HEK293 (cell line): ENCODE data around the gene DTNA.

Source experiments
- CTCF ChIA-PET: fragments of 350-600 bp; formaldehyde crosslinking; extraction: SDS; loops from one replicate; lab custom pipeline; 2021; ENCODE audit warnings: antibody characterized with exemption; lab: Yijun Ruan, JAX
- POLR2A ChIA-PET: fragments of 300-600 bp; formaldehyde crosslinking; extraction: SDS; loops from one replicate; lab custom pipeline; 2020; ENCODE audit warnings: antibody characterized with exemption, inconsistent platforms; lab: Yijun Ruan, JAX
- H3K27ac ChIP-seq: fragments of 200-500 bp; sonication (Bioruptor generic); 2 replicates; pipeline ENCODE4 v1.5.1; 2014; ENCODE audit warnings: low read depth, low read length, control low read depth, inconsistent platforms; ENCODE audit errors: extremely low read depth
- H3K36me3 ChIP-seq, 2 experiments: fragments of 200-500 bp in 1 of 2; sonication (Bioruptor generic) in 1 of 2; 1 replicate in 1 of 2; 2 replicates in 1 of 2; pipeline ENCODE4 v1.5.1; 2014 to 2017; ENCODE audit warnings: inconsistent platforms in 2 of 2, low read length in 2 of 2; ENCODE audit not compliant: control insufficient read depth in 2 of 2, insufficient read depth in 1 of 2
- H3K4me1 ChIP-seq: fragments of 200-500 bp; sonication (Bioruptor generic); 2 replicates; pipeline ENCODE4 v1.5.1; 2014; ENCODE audit warnings: mild to moderate bottlenecking, low read length, inconsistent platforms; ENCODE audit not compliant: control insufficient read depth, insufficient read depth
- H3K4me3 ChIP-seq: 2 replicates; pipeline ENCODE4 v1.5.1; 2011; ENCODE audit warnings: low read depth, mild to moderate bottlenecking, control low read depth, low read length, moderate library complexity
- H3K9me3 ChIP-seq: fragments of 200-500 bp; sonication (Bioruptor generic); 2 replicates; pipeline ENCODE4 v1.5.1; 2014; ENCODE audit warnings: low read depth, low read length, inconsistent platforms; ENCODE audit not compliant: control insufficient read depth, insufficient read depth
- KLF1 ChIP-seq: fragments of 450-650 bp; formaldehyde crosslinking; IDR thresholded peaks from 2 replicates; pipeline ENCODE4 v1.5.1; 2016; ENCODE audit warnings: missing biosample characterization, missing genetic modification characterization
- REPIN1 ChIP-seq: fragments of 450-650 bp; formaldehyde crosslinking; IDR thresholded peaks from 2 replicates; pipeline ENCODE4 v1.5.1; 2017; ENCODE audit warnings: missing biosample characterization, missing genetic modification characterization, low read depth
- SCRT2 ChIP-seq: fragments of 450-650 bp; formaldehyde crosslinking; IDR thresholded peaks from 2 replicates; pipeline ENCODE4 v1.5.1; 2016; ENCODE audit warnings: missing biosample characterization, missing genetic modification characterization
- SP7 ChIP-seq: fragments of 450-650 bp; formaldehyde crosslinking; IDR thresholded peaks from 2 replicates; pipeline ENCODE4 v1.5.1; 2016; ENCODE audit warnings: missing biosample characterization, missing genetic modification characterization
- ZBTB49 ChIP-seq: fragments of 450-650 bp; formaldehyde crosslinking; IDR thresholded peaks from 2 replicates; pipeline ENCODE4 v1.5.1; 2016; ENCODE audit warnings: missing biosample characterization, missing genetic modification characterization, low read depth
- ZFP69B ChIP-seq: fragments of 450-650 bp; formaldehyde crosslinking; IDR thresholded peaks from 2 replicates; pipeline ENCODE4 v1.5.1; 2016; ENCODE audit warnings: missing biosample characterization, missing genetic modification characterization
- ZIC2 ChIP-seq: fragments of 450-650 bp; formaldehyde crosslinking; IDR thresholded peaks from 2 replicates; pipeline ENCODE4 v1.5.1; 2016; ENCODE audit warnings: missing biosample characterization, missing genetic modification characterization
- ZNF18 ChIP-seq: fragments of 450-650 bp; formaldehyde crosslinking; IDR thresholded peaks from 2 replicates; pipeline ENCODE4 v1.5.1; 2016; ENCODE audit warnings: missing biosample characterization, missing genetic modification characterization
- ZNF23 ChIP-seq: fragments of 450-650 bp; formaldehyde crosslinking; IDR thresholded peaks from 2 replicates; pipeline ENCODE4 v1.5.1; 2016; ENCODE audit warnings: missing biosample characterization, missing genetic modification characterization, borderline replicate concordance
- ZNF274 ChIP-seq, 2 experiments: fragments of 200-500 bp in 1 of 2; fragments of 450-650 bp in 1 of 2; sonication (Bioruptor generic) in 1 of 2; formaldehyde crosslinking in 1 of 2; IDR thresholded peaks; 2 replicates each; pipeline versions ENCODE4 v1.5.1 to v1.6.1; 2014 to 2016; ENCODE audit warnings: borderline replicate concordance in 1 of 2, inconsistent platforms in 1 of 2, low read length in 1 of 2, missing biosample characterization in 1 of 2, missing genetic modification characterization in 1 of 2
- ZNF488 ChIP-seq: fragments of 450-650 bp; formaldehyde crosslinking; IDR thresholded peaks from 2 replicates; pipeline ENCODE4 v1.5.1; 2016; ENCODE audit warnings: missing biosample characterization, missing genetic modification characterization
- ZNF510 ChIP-seq: fragments of 450-650 bp; formaldehyde crosslinking; IDR thresholded peaks from 2 replicates; pipeline ENCODE4 v1.5.1; 2018; ENCODE audit warnings: mild to moderate bottlenecking, missing genetic modification characterization, missing biosample characterization; ENCODE audit not compliant: insufficient replicate concordance
- ZNF585B ChIP-seq: fragments of 450-650 bp; formaldehyde crosslinking; IDR thresholded peaks from 2 replicates; pipeline ENCODE4 v1.5.1; 2016; ENCODE audit warnings: missing biosample characterization, missing genetic modification characterization
- ZNF621 ChIP-seq: fragments of 450-650 bp; formaldehyde crosslinking; IDR thresholded peaks from 2 replicates; pipeline ENCODE4 v1.5.1; 2017; ENCODE audit warnings: missing biosample characterization, missing genetic modification characterization
- ZNF658 ChIP-seq: fragments of 450-650 bp; formaldehyde crosslinking; IDR thresholded peaks from 2 replicates; pipeline ENCODE4; 2016; ENCODE audit warnings: missing biosample characterization, missing genetic modification characterization
- ZNF660 ChIP-seq: fragments of 450-650 bp; IDR thresholded peaks from 2 replicates; pipeline ENCODE4 v1.5.1; 2018; ENCODE audit warnings: missing biosample characterization, mild to moderate bottlenecking, missing genetic modification characterization
- ZSCAN16 ChIP-seq: fragments of 450-650 bp; formaldehyde crosslinking; IDR thresholded peaks from 2 replicates; pipeline ENCODE4 v1.5.1; 2016; ENCODE audit warnings: missing biosample characterization, missing genetic modification characterization

Gene DTNA

GRCh38 chr18:34834897-34835296, 124.8 kb downstream of the DTNA start (continued):
- no peak for TF ChIP-seq ZNF658 (tag by site-specific recombination)

- TF ChIP-seq ZFP69B (tag by site-specific recombination) (no peak), ZSCAN16 (tag by site-specific recombination) (no peak), ZIC2 (no peak), ZNF274 (IDR thresholded peaks at IDR 0.05; ENCODE audit: low read length) (no peak), ZNF274 (tag by site-specific recombination; IDR thresholded peaks at IDR 0.05; ENCODE audit: borderline replicate concordance) (no peak), ZBTB49 (tag by site-specific recombination) (no peak), ZNF621 (tag by site-specific recombination) (no peak), REPIN1 (no peak), ZNF660 (no peak)
- ChIA-PET CTCF (no interaction called here), POLR2A (no interaction called here)
- no peaks in the 10 kb centered on the region for H3K9me3 ChIP-seq
- no peak overlapping the region for H3K27ac ChIP-seq
- H3K4me1 ChIP-seq = no peaks in the 10 kb centered on the region
- no peaks in the 10 kb centered on the region for H3K36me3 ChIP-seq
- H3K4me3 ChIP-seq = no peak overlapping the region
These were observed 125.4 kb downstream of the DTNA start for GRCh38 chr18:34835466-34835865.

GRCh38 chr18:34837769-34838272, 127.7 kb downstream of the DTNA start:
- ChIA-PET POLR2A (no interaction called here), CTCF (interaction anchor here (0.9 kb wide), 1 partner anchor 307 kb away, joined by 4 read pairs; no protein-coding TSS in a partner anchor)
- H3K4me3 ChIP-seq = no peak overlapping the region
- no peak for TF ChIP-seq ZNF23 (tag by site-specific recombination)
- TF ChIP-seq ZNF585B (tag by site-specific recombination) = no peak
- no peak for TF ChIP-seq KLF1 (tag by site-specific recombination)
- TF ChIP-seq SCRT2 (tag by site-specific recombination) = no peak
- TF ChIP-seq SP7 = no peak
- TF ChIP-seq ZNF488 (tag by site-specific recombination) = no peak
- no peak for TF ChIP-seq ZNF18 (tag by site-specific recombination)
- TF ChIP-seq ZNF510 (tag by site-specific recombination) = no peak
- TF ChIP-seq, all 188 proteins: peak for 0
- Histone ChIP-seq H3K27ac (no peak overlapping the region), H3K4me1 (0 out of 2 replicates have a peak, but pooled peaks cover 2% of the 10 kb centered on the region), H3K36me3 (no peaks in the 10 kb centered on the region), H3K9me3 (no peaks in the 10 kb centered on the region)
